22Rv1 (cell line): ENCODE results near the gene ARHGAP18.

ENCODE experiments used
- CTCF ChIP-seq: fragments of 450-650 bp; IDR thresholded peaks from 2 replicates; pipeline ENCODE4 v1.5.1; 2017; ENCODE audit warnings: mild to moderate bottlenecking
- ZFX ChIP-seq: fragments of 450-650 bp; IDR thresholded peaks from 2 replicates; pipeline ENCODE4 v1.6.1; 2017; ENCODE audit warnings: antibody characterized with exemption, borderline replicate concordance

GRCh38 chr6:129645830-129646579 is 64.0 kb downstream of the ARHGAP18 start:
- TF ChIP-seq CTCF (no peak), ZFX (no peak)
